ENCODE results near the gene IMMP2L. TPM values are rescaled to one million over a fixed set of nuclear protein-coding genes. Genes with fewer than 3 reads are reported as not detected.
"Not testable (repeated sequence)": the region's sequence is repeated elsewhere in the genome, so short reads cannot be mapped to it uniquely, and the experiment has no call there.

Gene IMMP2L
- total RNA-seq, 4 donors from 2014 or later = 23.8 to 30.0 (median 27.7) TPM

DNA sequence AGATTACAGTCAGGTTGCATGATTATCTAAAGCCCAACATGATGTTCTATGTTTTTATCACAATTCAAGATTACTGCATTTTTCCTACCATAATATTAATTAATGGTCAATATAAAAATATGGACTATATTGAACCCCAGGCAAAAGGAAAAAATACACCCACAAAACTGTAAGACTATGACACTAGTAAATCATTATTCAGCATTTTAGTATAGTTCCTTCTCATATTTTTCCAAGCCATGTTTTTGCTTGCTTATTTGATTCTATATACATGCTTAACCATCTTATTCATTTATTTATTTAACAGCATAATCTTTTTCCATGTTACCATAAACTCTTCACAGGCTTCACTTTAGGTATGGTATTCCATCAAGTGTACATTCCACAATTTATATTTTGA, 101.6 kb downstream of the IMMP2L start:
- intact Hi-C loops (cut with DNase I) = no loop called here
- Histone ChIP-seq H3K9me3 (no peaks in the 10 kb centered on the region), H3K27ac (no peak overlapping the region), H3K4me1 (peaks cover 0 to 3% of the 10 kb centered on the region in 2 donors), H3K27me3 (no peaks in the 10 kb centered on the region), H3K4me3 (replicated peaks in 1 of 3) (no peak overlapping the region), H3K36me3 (no peaks in the 10 kb centered on the region)
- no peak for TF ChIP-seq POLR2A (IDR thresholded peaks at IDR 0.05)
- no peak for DNase-seq

DNA sequence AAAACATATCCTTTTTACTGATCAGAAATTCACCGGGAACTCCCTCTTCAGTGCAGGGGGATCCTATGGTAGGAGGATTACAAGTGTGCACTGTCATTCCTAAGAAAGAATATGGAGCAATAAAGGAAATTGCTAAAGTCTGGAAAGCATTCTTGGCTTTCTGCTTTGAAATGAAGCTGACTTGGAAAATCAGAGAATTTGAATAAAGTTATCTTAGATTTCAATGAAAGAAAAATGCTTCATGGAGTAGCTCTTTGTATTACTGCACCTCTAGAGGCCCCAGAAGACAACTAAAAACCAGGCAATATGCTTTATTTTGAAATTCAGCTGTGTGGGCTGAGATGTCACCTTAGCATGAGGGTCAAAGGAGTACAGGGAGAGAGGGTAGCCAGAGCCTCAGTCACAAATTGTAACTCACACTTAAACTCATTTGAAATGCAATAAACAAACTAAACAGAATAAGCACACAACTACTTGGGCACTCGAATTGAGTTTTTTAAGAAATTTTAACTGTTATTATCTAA, 102.5 kb downstream of the IMMP2L start:
- no peak for TF ChIP-seq POLR2A (IDR thresholded peaks at IDR 0.05)
- TF ChIP-seq, protein P1, sequence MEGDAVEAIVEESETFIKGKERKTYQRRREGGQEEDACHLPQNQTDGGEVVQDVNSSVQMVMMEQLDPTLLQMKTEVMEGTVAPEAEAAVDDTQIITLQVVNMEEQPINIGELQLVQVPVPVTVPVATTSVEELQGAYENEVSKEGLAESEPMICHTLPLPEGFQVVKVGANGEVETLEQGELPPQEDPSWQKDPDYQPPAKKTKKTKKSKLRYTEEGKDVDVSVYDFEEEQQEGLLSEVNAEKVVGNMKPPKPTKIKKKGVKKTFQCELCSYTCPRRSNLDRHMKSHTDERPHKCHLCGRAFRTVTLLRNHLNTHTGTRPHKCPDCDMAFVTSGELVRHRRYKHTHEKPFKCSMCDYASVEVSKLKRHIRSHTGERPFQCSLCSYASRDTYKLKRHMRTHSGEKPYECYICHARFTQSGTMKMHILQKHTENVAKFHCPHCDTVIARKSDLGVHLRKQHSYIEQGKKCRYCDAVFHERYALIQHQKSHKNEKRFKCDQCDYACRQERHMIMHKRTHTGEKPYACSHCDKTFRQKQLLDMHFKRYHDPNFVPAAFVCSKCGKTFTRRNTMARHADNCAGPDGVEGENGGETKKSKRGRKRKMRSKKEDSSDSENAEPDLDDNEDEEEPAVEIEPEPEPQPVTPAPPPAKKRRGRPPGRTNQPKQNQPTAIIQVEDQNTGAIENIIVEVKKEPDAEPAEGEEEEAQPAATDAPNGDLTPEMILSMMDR (IDR thresholded peaks at IDR 0.05) = no peak
- Histone ChIP-seq H3K4me1 (peaks cover 0 to 3% of the 10 kb centered on the region in 2 donors), H3K27me3 (no peaks in the 10 kb centered on the region), H3K4me3 (replicated peaks in 1 of 3) (no peak overlapping the region), H3K9me3 (no peaks in the 10 kb centered on the region), H3K36me3 (no peaks in the 10 kb centered on the region), H3K27ac (no peak overlapping the region)
- DNase-seq = no peak
- WGBS, 2 donors = 81 to 86% methylated on average over 2 of the region's 2 CpGs
- intact Hi-C loops (cut with DNase I) = no loop called here

DNA sequence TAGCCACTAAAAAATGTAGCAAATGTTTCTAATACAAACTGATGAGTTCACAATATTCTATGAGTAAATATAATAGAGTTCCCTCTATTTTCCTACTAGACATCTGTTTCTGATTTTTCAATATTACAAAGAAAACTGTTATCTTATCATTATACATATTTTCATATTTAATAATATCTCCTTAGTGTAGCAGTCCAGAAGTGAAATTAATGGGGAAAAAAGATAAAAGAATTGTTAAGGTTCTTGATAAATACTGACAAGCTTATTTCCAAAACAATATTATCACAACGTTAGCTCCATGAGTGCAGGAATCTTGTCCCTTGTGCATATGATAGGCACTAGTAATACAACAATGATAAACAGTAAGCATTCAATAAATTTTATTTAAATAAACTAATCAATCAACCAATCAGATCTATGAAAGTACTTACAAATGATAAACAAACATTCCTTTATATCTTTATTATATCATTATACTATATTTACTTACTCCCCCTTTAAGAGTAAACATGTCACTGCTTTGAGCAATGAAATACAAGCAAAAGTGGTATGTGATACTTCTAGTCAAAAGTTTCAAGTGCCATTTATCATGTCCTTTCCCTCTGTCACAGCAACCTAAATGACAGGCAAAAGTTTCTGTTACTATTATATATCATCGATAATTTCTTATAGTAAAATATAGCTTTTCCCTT, 103.1 kb downstream of the IMMP2L start:
- Histone ChIP-seq H3K4me3 (replicated peaks in 1 of 3) (no peak overlapping the region), H3K27ac (no peak overlapping the region), H3K36me3 (no peaks in the 10 kb centered on the region), H3K4me1 (peaks cover 0 to 3% of the 10 kb centered on the region in 2 donors), H3K9me3 (no peaks in the 10 kb centered on the region), H3K27me3 (no peaks in the 10 kb centered on the region)
- DNase-seq = no peak
- intact Hi-C loops (cut with DNase I) = no loop called here
- TF ChIP-seq, protein P1 (IDR thresholded peaks at IDR 0.05) = no peak
- no peak for TF ChIP-seq POLR2A (IDR thresholded peaks at IDR 0.05)
- 83 to 89% methylated on average over 2 of the region's 2 CpGs for WGBS, 2 donors

GRCh38 chr7:111450705-111451104, 111.6 kb downstream of the IMMP2L start:
- H3K27ac ChIP-seq; H3K4me1 ChIP-seq; H3K27me3 ChIP-seq; H3K4me3 ChIP-seq (replicated peaks in 1 of 3); intact Hi-C loops (cut with DNase I); H3K9me3 ChIP-seq; DNase-seq; H3K36me3 ChIP-seq: not testable (repeated sequence)
- 67 to 100% methylated on average over 1 to 2 of the region's 2 CpGs for WGBS, 2 donors

DNA sequence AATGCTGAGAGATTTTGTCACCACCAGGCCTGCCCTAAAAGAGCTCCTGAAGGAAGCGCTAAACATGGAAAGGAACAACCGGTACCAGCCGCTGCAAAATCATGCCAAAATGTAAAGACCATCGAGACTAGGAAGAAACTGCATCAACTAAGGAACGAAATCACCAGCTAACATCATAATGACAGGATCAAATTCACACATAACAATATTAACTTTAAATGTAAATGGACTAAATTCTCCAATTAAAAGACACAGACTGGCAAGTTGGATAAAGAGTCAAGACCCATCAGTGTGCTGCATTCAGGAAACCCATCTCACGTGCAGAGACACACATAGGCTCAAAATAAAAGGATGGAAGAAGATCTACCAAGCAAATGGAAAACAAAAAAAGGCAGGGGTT, 114.8 kb downstream of the IMMP2L start:
- H3K27ac ChIP-seq; H3K9me3 ChIP-seq; DNase-seq; H3K4me1 ChIP-seq; H3K4me3 ChIP-seq (replicated peaks in 1 of 3); H3K36me3 ChIP-seq; intact Hi-C loops (cut with DNase I); H3K27me3 ChIP-seq: not testable (repeated sequence)
- 88 to 99% methylated on average over 2 to 5 of the region's 6 CpGs for WGBS, 2 donors

DNA sequence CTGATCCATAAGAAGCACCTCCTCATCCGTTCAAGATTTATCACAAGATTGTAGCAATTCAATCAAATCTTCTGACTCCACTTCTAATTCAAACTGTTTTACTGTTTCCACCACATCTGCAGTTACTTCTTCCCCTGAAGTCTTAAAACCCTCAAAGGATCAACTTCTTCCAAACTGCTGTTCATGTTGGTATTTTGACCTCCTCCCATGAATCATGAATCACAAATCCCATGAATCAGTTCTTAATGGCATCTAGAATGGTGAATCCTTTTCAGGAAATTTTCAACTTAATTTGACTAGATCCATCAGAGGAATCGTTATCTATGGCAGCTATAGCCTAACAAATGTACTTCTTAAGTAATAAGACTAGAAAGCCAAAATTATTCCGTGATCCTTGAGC, 122.3 kb downstream of the IMMP2L start:
- Histone ChIP-seq H3K9me3 (no peaks in the 10 kb centered on the region), H3K4me3 (replicated peaks in 1 of 3) (no peak overlapping the region), H3K36me3 (no peaks in the 10 kb centered on the region), H3K27me3 (no peaks in the 10 kb centered on the region), H3K27ac (no peak overlapping the region), H3K4me1 (no peaks in the 10 kb centered on the region)
- DNase-seq = no peak
- intact Hi-C loops (cut with DNase I) = no loop called here
- TF ChIP-seq, protein P1 (IDR thresholded peaks at IDR 0.05) = no peak
- no peak for TF ChIP-seq POLR2A (IDR thresholded peaks at IDR 0.05)
- WGBS, 2 donors = 96% methylated on average over 3 of the region's 3 CpGs

Measured in thyroid gland (tissue), 4 donors.